ENCODE results near the gene PHACTR3.

DNA sequence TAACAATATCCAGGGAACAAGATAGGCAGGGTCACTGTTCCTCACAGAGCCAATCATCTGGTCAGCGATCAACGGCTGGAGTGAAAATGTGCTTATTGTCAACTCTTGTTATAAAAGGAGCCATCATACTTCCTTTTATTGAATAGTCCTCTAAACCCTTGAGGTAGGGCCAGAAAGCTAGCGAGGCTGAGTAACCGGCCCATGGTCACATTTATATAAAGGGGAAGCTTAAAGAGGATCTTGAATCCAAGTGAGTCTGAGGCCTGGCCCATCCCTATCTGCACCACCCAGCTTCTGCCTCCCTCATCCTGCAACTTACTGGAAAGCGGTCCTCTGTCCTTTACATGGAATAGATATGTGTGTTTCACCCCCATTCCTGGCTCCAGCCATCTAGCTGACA is 9.5 kb downstream of the PHACTR3 start:
- TF ChIP-seq, protein P1, sequence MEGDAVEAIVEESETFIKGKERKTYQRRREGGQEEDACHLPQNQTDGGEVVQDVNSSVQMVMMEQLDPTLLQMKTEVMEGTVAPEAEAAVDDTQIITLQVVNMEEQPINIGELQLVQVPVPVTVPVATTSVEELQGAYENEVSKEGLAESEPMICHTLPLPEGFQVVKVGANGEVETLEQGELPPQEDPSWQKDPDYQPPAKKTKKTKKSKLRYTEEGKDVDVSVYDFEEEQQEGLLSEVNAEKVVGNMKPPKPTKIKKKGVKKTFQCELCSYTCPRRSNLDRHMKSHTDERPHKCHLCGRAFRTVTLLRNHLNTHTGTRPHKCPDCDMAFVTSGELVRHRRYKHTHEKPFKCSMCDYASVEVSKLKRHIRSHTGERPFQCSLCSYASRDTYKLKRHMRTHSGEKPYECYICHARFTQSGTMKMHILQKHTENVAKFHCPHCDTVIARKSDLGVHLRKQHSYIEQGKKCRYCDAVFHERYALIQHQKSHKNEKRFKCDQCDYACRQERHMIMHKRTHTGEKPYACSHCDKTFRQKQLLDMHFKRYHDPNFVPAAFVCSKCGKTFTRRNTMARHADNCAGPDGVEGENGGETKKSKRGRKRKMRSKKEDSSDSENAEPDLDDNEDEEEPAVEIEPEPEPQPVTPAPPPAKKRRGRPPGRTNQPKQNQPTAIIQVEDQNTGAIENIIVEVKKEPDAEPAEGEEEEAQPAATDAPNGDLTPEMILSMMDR (IDR thresholded peaks at IDR 0.05): no peak
- TF ChIP-seq POLR2AphosphoS5 (IDR thresholded peaks at IDR 0.05) (no peak), EP300 (IDR thresholded peaks at IDR 0.05) (no peak)
